ENCODE measurements around the gene LAMA2.

The LAMA2 gene

GRCh38 chr6:129419324-129419723 lies 536.4 kb downstream of the LAMA2 start:
- DNase-seq = no peak
- intact Hi-C loops (cut with DNase I) = no loop called here

DNA sequence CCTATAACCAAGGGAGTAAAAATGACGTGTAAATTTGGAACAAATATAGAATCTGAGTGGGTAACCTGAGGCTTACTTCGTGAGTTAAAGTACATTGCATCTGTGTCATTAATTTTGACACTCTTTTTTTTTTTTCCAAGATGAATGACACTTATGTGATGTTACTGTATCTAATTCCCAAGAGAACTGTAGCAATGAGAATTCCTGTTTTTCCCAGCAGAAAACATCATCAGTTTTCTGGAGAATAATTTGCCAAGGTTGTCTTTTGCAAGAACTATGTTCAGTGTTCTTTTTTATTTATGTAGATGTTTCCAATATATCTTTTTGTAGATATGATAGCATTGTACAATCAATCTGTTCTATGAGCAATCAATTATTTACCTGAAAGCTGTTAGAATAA lies 543.4 kb downstream of the LAMA2 start:
- intact Hi-C loops (cut with DNase I) = no loop called here
- DNase-seq = no peak

GRCh38 chr6:129429956-129430355 lies 547.0 kb downstream of the LAMA2 start:
- intact Hi-C loops (cut with DNase I) = no loop called here
- DNase-seq = no peak

DNA sequence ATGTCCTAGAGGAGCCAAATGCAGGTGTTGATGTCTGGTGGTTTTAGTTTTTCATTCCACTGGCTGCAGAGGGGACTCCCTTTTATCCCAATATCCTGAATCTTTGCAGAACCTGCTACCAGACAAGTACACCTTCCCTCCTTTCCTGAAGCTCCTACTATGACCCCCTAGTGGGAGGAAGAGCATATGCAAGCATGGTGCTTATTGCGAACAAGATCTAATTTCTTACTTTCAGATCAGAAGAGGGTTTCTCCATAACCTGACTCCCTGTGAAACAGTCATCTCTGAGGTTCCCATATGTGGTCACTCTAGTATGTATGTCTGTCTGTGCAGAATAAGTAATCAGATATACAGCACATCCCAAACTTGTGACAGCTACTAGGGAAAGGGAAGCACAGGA lies 549.8 kb downstream of the LAMA2 start:
- intact Hi-C loops (cut with DNase I) = no loop called here
- DNase-seq = no peak

- DNase-seq = no peak
- intact Hi-C loops (cut with DNase I) = no loop called here
Measured at GRCh38 chr6:129434091-129434490, 551.2 kb downstream of the LAMA2 start.

DNA sequence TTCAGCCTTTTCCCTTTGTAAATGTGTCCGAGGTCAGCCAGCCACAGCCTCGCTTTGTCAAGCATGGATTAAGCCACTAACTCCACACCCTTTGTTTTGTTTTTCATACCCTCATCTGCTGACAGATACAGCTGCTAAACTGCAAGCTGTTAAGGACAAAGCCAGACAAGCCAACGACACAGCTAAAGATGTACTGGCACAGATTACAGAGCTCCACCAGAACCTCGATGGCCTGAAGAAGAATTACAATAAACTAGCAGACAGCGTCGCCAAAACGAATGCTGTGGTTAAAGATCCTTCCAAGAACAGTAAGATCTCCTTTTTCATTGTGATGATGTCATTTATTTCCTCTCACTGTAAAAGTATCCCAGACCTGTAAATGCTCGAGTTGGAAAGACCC lies 557.8 kb downstream of the LAMA2 start:
- peak in 1 of 42 donors; percentile 6 for DNase-seq
- intact Hi-C loops (cut with DNase I) = no loop called here

GRCh38 chr6:129444683-129445082 lies 561.7 kb downstream of the LAMA2 start:
- intact Hi-C loops (cut with DNase I) = no loop called here
- DNase-seq = no peak

GRCh38 chr6:129446272-129447197 lies 563.6 kb downstream of the LAMA2 start:
- intact Hi-C loops (cut with DNase I) = no loop called here
- DNase-seq = no peak

- no peak for DNase-seq
- intact Hi-C loops (cut with DNase I) = no loop called here
Measured at GRCh38 chr6:129447198-129447565, 564.2 kb downstream of the LAMA2 start.

DNA sequence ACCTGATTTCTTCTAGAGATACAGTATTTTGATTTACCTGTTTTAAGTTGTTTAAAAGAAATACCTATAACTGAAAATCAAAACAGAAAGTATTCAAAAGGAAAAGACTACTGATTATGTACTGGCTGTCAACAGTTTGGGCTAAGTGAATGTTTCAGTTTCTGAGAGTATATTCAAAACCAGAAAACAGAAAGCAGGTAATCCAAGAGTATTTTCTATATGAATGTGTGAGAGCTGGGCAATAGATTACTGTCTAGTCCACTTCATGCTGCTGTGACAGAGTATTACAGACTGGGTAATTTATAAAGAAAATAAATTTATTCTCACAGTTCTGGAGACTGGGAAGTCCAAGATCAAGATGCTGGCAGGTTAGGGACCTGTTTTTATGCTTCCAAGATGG lies 566.0 kb downstream of the LAMA2 start:
- intact Hi-C loops (cut with DNase I) = no loop called here
- no peak for DNase-seq

- no peak for DNase-seq
- intact Hi-C loops (cut with DNase I) = no loop called here
Measured at GRCh38 chr6:129451187-129451586, 568.2 kb downstream of the LAMA2 start.

DNA sequence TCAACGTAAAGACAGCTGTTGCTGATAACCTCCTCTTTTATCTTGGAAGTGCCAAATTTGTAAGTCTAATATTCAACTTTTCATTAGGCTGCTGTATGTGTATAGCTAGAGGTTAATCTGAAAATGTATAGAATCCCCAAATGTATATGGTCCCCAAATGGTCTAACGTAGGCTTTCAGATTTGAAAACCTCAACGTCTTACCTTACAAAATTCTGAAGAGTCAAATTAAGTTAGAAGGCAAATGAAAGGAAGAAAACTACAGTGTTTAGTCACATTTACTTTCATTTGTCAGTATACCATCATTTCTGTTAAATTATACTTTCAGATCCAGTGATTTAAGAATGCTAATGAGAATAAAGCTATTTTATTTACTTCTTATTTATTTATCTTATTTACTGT lies 570.1 kb downstream of the LAMA2 start:
- DNase-seq = no peak
- intact Hi-C loops (cut with DNase I) = no loop called here

- intact Hi-C loops (cut with DNase I) = no loop called here
Measured at GRCh38 chr6:129454488-129454887, 571.5 kb downstream of the LAMA2 start.

GRCh38 chr6:129455126-129455769 lies 572.3 kb downstream of the LAMA2 start:
- no peak for DNase-seq

More at GRCh38 chr6:129454488-129454887, 571.5 kb downstream of the LAMA2 start:
- no peak for DNase-seq

DNA sequence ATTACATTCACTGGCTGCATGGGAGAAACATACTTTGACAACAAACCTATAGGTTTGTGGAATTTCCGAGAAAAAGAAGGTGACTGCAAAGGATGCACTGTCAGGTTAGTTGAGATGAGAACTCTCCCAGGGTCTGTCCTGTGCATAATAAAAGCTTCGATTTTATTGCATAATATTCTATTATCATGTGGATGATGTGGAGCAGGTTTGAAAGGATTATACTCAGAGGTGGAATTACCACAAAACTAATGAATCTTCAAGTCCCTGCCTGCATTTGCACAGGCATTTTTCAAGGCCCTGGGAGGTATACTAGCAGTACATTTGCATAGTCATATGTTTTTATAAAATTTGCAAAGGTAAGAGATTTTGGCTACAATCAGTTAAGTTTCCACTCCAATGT lies 577.3 kb downstream of the LAMA2 start:
- intact Hi-C loops (cut with DNase I) = no loop called here
- DNase-seq = no peak

More at GRCh38 chr6:129455126-129455769, 572.3 kb downstream of the LAMA2 start:
- intact Hi-C loops (cut with DNase I) = no loop called here

- no peak for DNase-seq
- intact Hi-C loops (cut with DNase I) = no loop called here
Measured at GRCh38 chr6:129469070-129469662, 586.2 kb downstream of the LAMA2 start.

- intact Hi-C loops (cut with DNase I) = no loop called here
Measured at GRCh38 chr6:129472239-129472638, 589.3 kb downstream of the LAMA2 start.

GRCh38 chr6:129473546-129473945 lies 590.6 kb downstream of the LAMA2 start:
- DNase-seq = no peak
- intact Hi-C loops (cut with DNase I) = no loop called here

More at GRCh38 chr6:129472239-129472638, 589.3 kb downstream of the LAMA2 start:
- DNase-seq = no peak

- intact Hi-C loops (cut with DNase I) = no loop called here
- DNase-seq = peak in 11 of 42 donors; percentile 9 to 61 (median 21)
Measured at GRCh38 chr6:129475477-129476247, 592.7 kb downstream of the LAMA2 start.

DNA sequence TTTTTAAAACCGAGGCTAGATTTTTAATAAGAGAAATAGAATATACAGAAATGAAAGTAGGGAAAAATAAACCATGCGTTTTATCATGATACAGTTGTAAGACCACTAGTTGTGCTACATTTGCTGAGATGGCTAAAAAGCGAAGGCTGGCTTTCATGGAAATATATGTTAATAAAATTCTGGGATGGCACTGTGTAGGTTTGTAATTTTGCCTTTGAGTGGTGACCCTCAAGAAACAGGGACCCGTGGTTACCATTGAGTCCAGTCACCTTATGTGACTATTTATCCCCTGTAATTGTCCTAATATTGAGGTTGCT lies 593.3 kb downstream of the LAMA2 start:
- intact Hi-C loops (cut with DNase I) = no loop called here
- no peak for DNase-seq
